A549 (cell line): ENCODE results near the gene KLHL29.

Experiments
- CHD2 ChIP-seq: fragments of 150-350 bp; IDR thresholded peaks from 2 replicates; pipeline ENCODE4 v1.6.1; 2014; ENCODE audit warnings: low read length; ENCODE audit not compliant: partially characterized antibody
- CTCF ChIP-seq: fragments of >200 bp; sonication (Bioruptor Twin); formaldehyde crosslinking; IDR thresholded peaks from 3 replicates; pipeline ENCODE4 v1.5.1; 2016
- EHF ChIP-seq: fragments of 250-450 bp; sonication (Bioruptor Pico); IDR thresholded peaks from 2 replicates; pipeline ENCODE4 v1.5.0; 2020; ENCODE audit warnings: mild to moderate bottlenecking
- ESRRA ChIP-seq: fragments of 150-350 bp; IDR thresholded peaks from 2 replicates; pipeline ENCODE4 v1.6.1; 2014; ENCODE audit warnings: mild to moderate bottlenecking, low read length, borderline replicate concordance
- KDM1A ChIP-seq: fragments of 200-600 bp; sonication (generic); IDR thresholded peaks from 2 replicates; pipeline ENCODE4 v1.6.1; 2016; ENCODE audit warnings: low read depth, mild to moderate bottlenecking
- MYC ChIP-seq: IDR thresholded peaks from 2 replicates; pipeline ENCODE4 v1.6.1; 2012; ENCODE audit warnings: mild to moderate bottlenecking, inconsistent platforms, low read length, improper control_type of control experiment, borderline replicate concordance
- NFE2L2 ChIP-seq: fragments of 150-350 bp; conservative IDR thresholded peaks from 2 replicates; pipeline ENCODE4 v1.6.1; 2014; ENCODE audit warnings: low read length
- POLR2A ChIP-seq: IDR thresholded peaks from 2 replicates; pipeline ENCODE4 v1.6.1; 2012; ENCODE audit warnings: mild to moderate bottlenecking, low read length
- RAD21 ChIP-seq, 2 experiments: fragments of >200 bp in 1 of 2; sonication (Bioruptor Twin) in 1 of 2; formaldehyde crosslinking in 1 of 2; IDR thresholded peaks in 1 of 2; conservative IDR thresholded peaks in 1 of 2; 2 replicates in 1 of 2; 3 replicates in 1 of 2; pipeline ENCODE4 v1.6.1; 2012 to 2018; ENCODE audit warnings: inconsistent platforms in 1 of 2
- RCOR1 ChIP-seq: fragments of 150-350 bp; IDR thresholded peaks from 2 replicates; pipeline ENCODE4 v1.6.1; 2014; ENCODE audit warnings: antibody characterized with exemption, low read length, low read depth
- SMC3 ChIP-seq: fragments of >200 bp; sonication (Bioruptor Twin); formaldehyde crosslinking; IDR thresholded peaks from 3 replicates; pipeline ENCODE4 v1.6.1; 2018; ENCODE audit warnings: inconsistent platforms
- TF ChIP-seq, protein P1 (sequence below): fragments of 200-600 bp; sonication (generic); IDR thresholded peaks from 2 replicates; pipeline ENCODE4 v1.6.1; 2016; ENCODE audit warnings: antibody characterized with exemption, mild to moderate bottlenecking, moderate library complexity

- TF ChIP-seq SMC3 (no peak), CTCF (no peak), EHF (CRISPR knock-in tag) (no peak), CHD2 (no peak), RAD21 (conservative IDR thresholded peaks at IDR 0.05 in 1 of 2, IDR thresholded peaks at IDR 0.05 in 1 of 2) (no peak), POLR2A (no peak), ESRRA (no peak), KDM1A (no peak), RCOR1 (no peak), MYC (no peak), NFE2L2 (no peak)
- TF ChIP-seq, protein P1, sequence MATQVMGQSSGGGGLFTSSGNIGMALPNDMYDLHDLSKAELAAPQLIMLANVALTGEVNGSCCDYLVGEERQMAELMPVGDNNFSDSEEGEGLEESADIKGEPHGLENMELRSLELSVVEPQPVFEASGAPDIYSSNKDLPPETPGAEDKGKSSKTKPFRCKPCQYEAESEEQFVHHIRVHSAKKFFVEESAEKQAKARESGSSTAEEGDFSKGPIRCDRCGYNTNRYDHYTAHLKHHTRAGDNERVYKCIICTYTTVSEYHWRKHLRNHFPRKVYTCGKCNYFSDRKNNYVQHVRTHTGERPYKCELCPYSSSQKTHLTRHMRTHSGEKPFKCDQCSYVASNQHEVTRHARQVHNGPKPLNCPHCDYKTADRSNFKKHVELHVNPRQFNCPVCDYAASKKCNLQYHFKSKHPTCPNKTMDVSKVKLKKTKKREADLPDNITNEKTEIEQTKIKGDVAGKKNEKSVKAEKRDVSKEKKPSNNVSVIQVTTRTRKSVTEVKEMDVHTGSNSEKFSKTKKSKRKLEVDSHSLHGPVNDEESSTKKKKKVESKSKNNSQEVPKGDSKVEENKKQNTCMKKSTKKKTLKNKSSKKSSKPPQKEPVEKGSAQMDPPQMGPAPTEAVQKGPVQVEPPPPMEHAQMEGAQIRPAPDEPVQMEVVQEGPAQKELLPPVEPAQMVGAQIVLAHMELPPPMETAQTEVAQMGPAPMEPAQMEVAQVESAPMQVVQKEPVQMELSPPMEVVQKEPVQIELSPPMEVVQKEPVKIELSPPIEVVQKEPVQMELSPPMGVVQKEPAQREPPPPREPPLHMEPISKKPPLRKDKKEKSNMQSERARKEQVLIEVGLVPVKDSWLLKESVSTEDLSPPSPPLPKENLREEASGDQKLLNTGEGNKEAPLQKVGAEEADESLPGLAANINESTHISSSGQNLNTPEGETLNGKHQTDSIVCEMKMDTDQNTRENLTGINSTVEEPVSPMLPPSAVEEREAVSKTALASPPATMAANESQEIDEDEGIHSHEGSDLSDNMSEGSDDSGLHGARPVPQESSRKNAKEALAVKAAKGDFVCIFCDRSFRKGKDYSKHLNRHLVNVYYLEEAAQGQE: no peak
Observed at GRCh38 chr2:23649303-23649702, 264.3 kb downstream of the KLHL29 start.
